Stomach smooth muscle (tissue), 2 donors: ENCODE data around the gene CPNE7.
"Not testable (repeated sequence)": the region's sequence is repeated elsewhere in the genome, so short reads cannot be mapped to it uniquely, and the experiment has no call there.

Experiments used
- H3K27ac ChIP-seq: one replicate; pipeline ENCODE4 v1.7.0; 2013; ENCODE audit warnings: mild to moderate bottlenecking, low read length, inconsistent platforms
- H3K27me3 ChIP-seq, 2 donors: one replicate each; pipeline ENCODE4 v1.7.0; 2013; ENCODE audit warnings: low read length in 2 of 2; ENCODE audit not compliant: insufficient read depth in 2 of 2, control insufficient read depth in 1 of 2
- H3K36me3 ChIP-seq, 2 donors: one replicate each; pipeline ENCODE4 v1.7.0; 2013; ENCODE audit warnings: low read length in 2 of 2; ENCODE audit not compliant: control insufficient read depth in 2 of 2, insufficient read depth in 2 of 2
- H3K4me1 ChIP-seq: one replicate; pipeline ENCODE4 v1.7.0; 2013; ENCODE audit warnings: low read length; ENCODE audit not compliant: control insufficient read depth, insufficient read depth
- H3K4me3 ChIP-seq, 2 donors: one replicate each; pipeline ENCODE4 v1.7.0; 2013; ENCODE audit warnings: low read length in 2 of 2
- H3K9ac ChIP-seq, 2 donors: one replicate each; pipeline ENCODE4 v1.7.0; 2013; ENCODE audit warnings: low read length in 2 of 2, mild to moderate bottlenecking in 1 of 2
- H3K9me3 ChIP-seq, 2 donors: one replicate each; pipeline ENCODE4 v1.7.0; 2013; ENCODE audit warnings: low read length in 2 of 2; ENCODE audit not compliant: control insufficient read depth in 2 of 2
- donor health status: healthy.
- donor health status: Pancreatic carcinoma.

CPNE7 gene

GRCh38 chr16:89586218-89586617 is 10.7 kb downstream of the CPNE7 start:
- Histone ChIP-seq H3K27me3 (no peaks in the 10 kb centered on the region), H3K4me1 (no peaks in the 10 kb centered on the region), H3K9me3 (no peaks in the 10 kb centered on the region), H3K9ac (no peak overlapping the region), H3K4me3 (no peak overlapping the region), H3K27ac (no peak overlapping the region), H3K36me3 (no peaks in the 10 kb centered on the region)

GRCh38 chr16:89586853-89587252 is 11.3 kb downstream of the CPNE7 start:
- no peaks in the 10 kb centered on the region for H3K36me3 ChIP-seq
- H3K27me3 ChIP-seq: no peaks in the 10 kb centered on the region
- no peak overlapping the region for H3K9ac ChIP-seq
- H3K9me3 ChIP-seq: no peaks in the 10 kb centered on the region
- no peaks in the 10 kb centered on the region for H3K4me1 ChIP-seq
- H3K27ac ChIP-seq: no peak overlapping the region
- no peak overlapping the region for H3K4me3 ChIP-seq

- not testable (repeated sequence) for H3K4me3 ChIP-seq, H3K9me3 ChIP-seq, H3K4me1 ChIP-seq, H3K27ac ChIP-seq, H3K36me3 ChIP-seq, H3K27me3 ChIP-seq, H3K9ac ChIP-seq
These were observed 12.1 kb downstream of the CPNE7 start for GRCh38 chr16:89587676-89588075.

GRCh38 chr16:89588413-89589109 is 13.0 kb downstream of the CPNE7 start:
- H3K27ac ChIP-seq: no peak overlapping the region
- no peaks in the 10 kb centered on the region for H3K27me3 ChIP-seq
- H3K4me3 ChIP-seq: no peak overlapping the region
- no peaks in the 10 kb centered on the region for H3K9me3 ChIP-seq
- H3K4me1 ChIP-seq: no peaks in the 10 kb centered on the region
- H3K9ac ChIP-seq: no peak overlapping the region
- H3K36me3 ChIP-seq: no peaks in the 10 kb centered on the region

GRCh38 chr16:89589241-89589926 is 13.8 kb downstream of the CPNE7 start:
- Histone ChIP-seq H3K4me3 (no peak overlapping the region), H3K27ac (no peak overlapping the region), H3K9me3 (no peaks in the 10 kb centered on the region), H3K4me1 (no peaks in the 10 kb centered on the region), H3K27me3 (no peaks in the 10 kb centered on the region), H3K36me3 (no peaks in the 10 kb centered on the region), H3K9ac (no peak overlapping the region)

GRCh38 chr16:89593841-89594240 is 18.3 kb downstream of the CPNE7 start:
- Histone ChIP-seq H3K9me3 (no peaks in the 10 kb centered on the region), H3K27me3 (no peaks in the 10 kb centered on the region), H3K9ac (no peak overlapping the region), H3K36me3 (no peaks in the 10 kb centered on the region), H3K4me3 (no peak overlapping the region), H3K27ac (no peak overlapping the region), H3K4me1 (no peaks in the 10 kb centered on the region)

- no peak overlapping the region for H3K27ac ChIP-seq
These were observed 19.9 kb downstream of the CPNE7 start for GRCh38 chr16:89595330-89596060.

GRCh38 chr16:89596061-89596689 is 20.6 kb downstream of the CPNE7 start:
- Histone ChIP-seq H3K27ac (no peak overlapping the region), H3K9ac (no peak overlapping the region), H3K27me3 (no peaks in the 10 kb centered on the region), H3K4me1 (peaks cover 2% of the 10 kb centered on the region), H3K4me3 (no peak overlapping the region), H3K9me3 (no peaks in the 10 kb centered on the region), H3K36me3 (no peaks in the 10 kb centered on the region)

More at GRCh38 chr16:89595330-89596060, 19.9 kb downstream of the CPNE7 start:
- peaks cover 2% of the 10 kb centered on the region for H3K4me1 ChIP-seq
- no peaks in the 10 kb centered on the region for H3K36me3 ChIP-seq
- H3K4me3 ChIP-seq: no peak overlapping the region
- H3K27me3 ChIP-seq: no peaks in the 10 kb centered on the region
- no peak overlapping the region for H3K9ac ChIP-seq
- no peaks in the 10 kb centered on the region for H3K9me3 ChIP-seq

- Histone ChIP-seq H3K4me3 (no peak overlapping the region), H3K27me3 (peaks cover 0 to 3% of the 10 kb centered on the region in 2 donors), H3K27ac (no peak overlapping the region), H3K36me3 (no peaks in the 10 kb centered on the region), H3K9ac (no peak overlapping the region), H3K4me1 (peaks cover 2% of the 10 kb centered on the region), H3K9me3 (no peaks in the 10 kb centered on the region)
These were observed 21.5 kb downstream of the CPNE7 start for GRCh38 chr16:89596957-89597649.

GRCh38 chr16:89598199-89598598 is 22.6 kb downstream of the CPNE7 start:
- peaks cover 6% of the 10 kb centered on the region for H3K4me1 ChIP-seq
- H3K36me3 ChIP-seq: no peaks in the 10 kb centered on the region
- H3K9ac ChIP-seq: no peak overlapping the region
- H3K4me3 ChIP-seq: no peak overlapping the region
- peaks cover 4 to 10% of the 10 kb centered on the region in 2 donors for H3K27me3 ChIP-seq
- no peaks in the 10 kb centered on the region for H3K9me3 ChIP-seq
- H3K27ac ChIP-seq: no peak overlapping the region
